Bronchial epithelial cell (primary cell): ENCODE measurements around the gene DRAXIN. TPM values are rescaled to one million over a fixed set of nuclear protein-coding genes. Genes with fewer than 3 reads are reported as not detected.
A peak's percentile ranks its signal among the peaks of the same experiment; 100 is the strongest.

ENCODE experiments used
- DNase-seq: peaks from one replicate; pipeline ENCODE4 v3.0.0-alpha.2; 2010; ENCODE audit warnings: low read depth
- FAIRE-seq: peaks from 2 replicates; lab custom pipeline; 2011; peaks lifted over from hg19 to GRCh38; lab: Jason Lieb, UNC
- H3K27me3 ChIP-seq: 2 replicates; pipeline ENCODE4 v1.5.1; 2011; ENCODE audit warnings: low read length; ENCODE audit not compliant: control insufficient read depth, insufficient read depth
- H3K36me3 ChIP-seq: 2 replicates; pipeline ENCODE4 v1.5.1; 2011; ENCODE audit warnings: low read length; ENCODE audit not compliant: control insufficient read depth, insufficient read depth
- H3K4me3 ChIP-seq: 2 replicates; pipeline ENCODE4 v1.5.1; 2011; ENCODE audit warnings: mild to moderate bottlenecking, low read depth, low read length, control low read depth
- CTCF ChIP-seq: IDR thresholded peaks from 2 replicates; pipeline ENCODE4 v1.5.1; 2011; ENCODE audit warnings: mild to moderate bottlenecking, moderate library complexity, low read length, control low read depth, inconsistent platforms; ENCODE audit not compliant: insufficient read depth, severe bottlenecking
- total RNA-seq: library from RNA; depleted of rRNA; stranded (reverse); fragments of >200 nt; gene quantifications from 2 replicates; pipeline ENCODE4 v1.2.1, GENCODE V29; 2014

DRAXIN gene
- total RNA-seq, 1 donor from 2014 or later: not detected

- Histone ChIP-seq H3K27me3 (no peaks in the 10 kb centered on the region), H3K36me3 (peaks cover 14% of the 10 kb centered on the region), H3K4me3 (no peak overlapping the region)
- FAIRE-seq (no peak), DNase-seq (no peak)
- TF ChIP-seq CTCF: no peak
Observed at GRCh38 chr1:11671544-11672286, 19.8 kb upstream of the DRAXIN start.

DNA sequence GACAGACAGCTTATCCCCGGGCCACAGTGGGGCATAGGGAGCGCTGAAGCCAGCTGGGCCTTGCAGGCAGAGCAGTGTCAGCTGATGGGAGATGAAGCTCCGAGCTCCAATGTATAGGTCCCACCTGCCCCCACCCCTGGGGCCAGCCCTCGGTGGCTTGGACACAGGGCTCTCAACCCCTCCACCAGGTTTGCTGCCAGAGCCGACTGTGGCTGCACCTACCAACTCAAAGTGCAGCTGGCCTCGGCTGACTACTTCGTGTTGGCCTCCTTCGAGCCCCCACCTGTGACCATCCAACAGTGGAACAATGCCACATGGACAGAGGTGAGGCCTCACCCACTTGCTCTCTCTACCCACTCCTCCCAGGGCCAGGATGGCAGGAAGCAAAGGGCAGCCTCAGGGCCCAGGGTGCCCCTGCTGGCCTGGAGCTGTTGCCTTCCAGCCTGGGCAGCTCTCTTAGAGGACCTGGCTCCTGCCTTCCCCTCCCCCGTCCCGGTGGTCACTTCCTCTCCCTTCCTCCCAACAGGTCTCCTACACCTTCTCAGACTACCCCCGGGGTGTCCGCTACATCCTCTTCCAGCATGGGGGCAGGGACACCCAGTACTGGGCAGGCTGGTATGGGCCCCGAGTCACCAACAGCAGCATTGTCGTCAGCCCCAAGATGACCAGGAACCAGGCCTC is 18.3 kb upstream of the DRAXIN start:
- no peak for DNase-seq
- peaks cover 16% of the 10 kb centered on the region for H3K36me3 ChIP-seq

DNA sequence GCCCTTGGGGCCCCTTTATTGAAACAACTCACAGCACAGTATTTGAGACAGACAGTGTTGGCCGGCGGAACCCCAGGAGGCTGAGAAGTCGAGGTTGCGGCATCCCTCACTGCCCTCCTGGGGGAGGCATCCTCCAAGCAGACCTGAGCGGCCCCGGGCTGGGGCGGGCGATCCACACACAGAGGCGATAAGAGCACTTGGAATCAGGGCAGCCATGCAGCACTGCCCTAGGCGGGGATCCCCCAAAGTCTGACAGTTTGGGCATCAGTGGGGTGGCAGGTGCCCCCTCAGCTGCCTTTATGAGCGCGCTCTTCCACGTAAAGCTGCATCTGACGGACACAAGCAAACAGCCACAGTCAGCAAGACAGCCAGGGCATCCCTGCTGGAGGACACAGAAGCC is 17.0 kb upstream of the DRAXIN start:
- no peak for TF ChIP-seq CTCF
- H3K4me3 ChIP-seq: no peak overlapping the region
- DNase-seq (no peak), FAIRE-seq (no peak)
- no peaks in the 10 kb centered on the region for H3K27me3 ChIP-seq
- H3K36me3 ChIP-seq: peaks cover 15% of the 10 kb centered on the region

More for the DNA sequence above, 18.3 kb upstream of the DRAXIN start:
- H3K4me3 ChIP-seq: no peak overlapping the region
- no peaks in the 10 kb centered on the region for H3K27me3 ChIP-seq
- peak; percentile 80 for FAIRE-seq
- TF ChIP-seq CTCF: no peak

GRCh38 chr1:11675325-11675724 is 16.2 kb upstream of the DRAXIN start:
- peaks cover 15% of the 10 kb centered on the region for H3K36me3 ChIP-seq
- no peak for TF ChIP-seq CTCF
- DNase-seq (no peak), FAIRE-seq (no peak)
- H3K27me3 ChIP-seq: no peaks in the 10 kb centered on the region
- H3K4me3 ChIP-seq: no peak overlapping the region

GRCh38 chr1:11676386-11677103 is 15.0 kb upstream of the DRAXIN start:
- DNase-seq (no peak), FAIRE-seq (peak; percentile 36)
- TF ChIP-seq CTCF: no peak
- peaks cover 15% of the 10 kb centered on the region for H3K36me3 ChIP-seq
- H3K4me3 ChIP-seq: no peak overlapping the region
- H3K27me3 ChIP-seq: no peaks in the 10 kb centered on the region
